ENCODE measurements around the gene CCDC127.
"Not testable (repeated sequence)": the region's sequence is repeated elsewhere in the genome, so short reads cannot be mapped to it uniquely, and the experiment has no call there.

Gene CCDC127

DNA sequence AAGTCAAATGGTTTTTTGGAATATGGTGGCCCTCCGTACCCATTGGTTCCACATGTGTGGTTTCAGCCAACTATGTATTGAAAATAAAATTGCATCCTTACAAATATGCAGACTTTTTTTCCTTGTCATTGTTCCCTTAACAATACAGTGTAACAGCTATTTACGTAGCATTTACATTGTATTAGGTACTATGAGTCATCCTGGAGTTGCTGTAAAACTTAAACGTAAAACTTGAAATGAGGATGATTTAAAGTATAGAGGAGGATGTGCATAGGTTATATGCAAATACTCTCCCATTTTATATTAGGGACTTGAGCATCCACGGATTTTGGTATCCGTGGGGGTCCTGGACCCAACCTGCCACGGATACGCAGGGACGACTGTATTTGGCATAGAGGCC is 16.5 kb upstream of the CCDC127 start:
- no peak for DNase-seq (ENCODE audit: low read depth, low spot score)

DNA sequence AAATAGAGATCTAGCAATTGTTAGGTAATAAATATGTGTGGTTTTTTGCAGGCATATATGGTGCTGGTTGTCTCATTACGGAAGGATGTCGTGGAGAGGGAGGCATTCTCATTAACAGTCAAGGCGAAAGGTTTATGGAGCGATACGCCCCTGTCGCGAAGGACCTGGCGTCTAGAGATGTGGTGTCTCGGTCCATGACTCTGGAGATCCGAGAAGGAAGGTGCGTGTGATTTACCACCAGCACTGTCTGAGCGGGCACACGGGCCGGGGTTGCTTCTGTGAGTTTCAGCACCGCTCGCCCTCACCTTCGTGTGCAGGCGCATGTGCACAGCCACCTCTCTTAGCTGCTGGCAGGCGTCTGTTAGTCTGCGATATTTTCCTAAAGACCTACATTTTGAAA is 15.5 kb upstream of the CCDC127 start:
- not testable (repeated sequence) for DNase-seq (ENCODE audit: low read depth, low spot score)

GRCh38 chr5:231661-232060 is 13.7 kb upstream of the CCDC127 start:
- DNase-seq (ENCODE audit: low read depth, low spot score): no peak

DNA sequence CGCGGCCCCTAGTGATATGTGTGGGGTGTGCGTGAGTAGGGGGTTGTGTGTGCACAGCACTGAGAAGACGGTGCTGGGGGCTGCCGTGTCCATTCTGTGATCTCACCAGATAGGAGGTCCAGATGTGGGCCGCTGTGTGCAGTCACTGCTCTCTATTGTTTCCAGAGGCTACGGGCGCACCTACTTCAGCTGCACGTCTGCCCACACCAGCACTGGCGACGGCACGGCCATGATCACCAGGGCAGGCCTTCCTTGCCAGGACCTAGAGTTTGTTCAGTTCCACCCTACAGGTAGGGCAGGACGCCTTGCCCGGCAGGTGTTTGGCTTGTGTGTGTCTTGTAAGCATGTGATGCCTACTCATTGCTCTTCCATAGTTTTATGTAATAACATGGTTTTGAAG is 12.8 kb upstream of the CCDC127 start:
- DNase-seq (ENCODE audit: low read depth, low spot score): no peak

GRCh38 chr5:228886-229285 is 10.9 kb upstream of the CCDC127 start:
- no peak for DNase-seq (ENCODE audit: low read depth, low spot score)

DNA sequence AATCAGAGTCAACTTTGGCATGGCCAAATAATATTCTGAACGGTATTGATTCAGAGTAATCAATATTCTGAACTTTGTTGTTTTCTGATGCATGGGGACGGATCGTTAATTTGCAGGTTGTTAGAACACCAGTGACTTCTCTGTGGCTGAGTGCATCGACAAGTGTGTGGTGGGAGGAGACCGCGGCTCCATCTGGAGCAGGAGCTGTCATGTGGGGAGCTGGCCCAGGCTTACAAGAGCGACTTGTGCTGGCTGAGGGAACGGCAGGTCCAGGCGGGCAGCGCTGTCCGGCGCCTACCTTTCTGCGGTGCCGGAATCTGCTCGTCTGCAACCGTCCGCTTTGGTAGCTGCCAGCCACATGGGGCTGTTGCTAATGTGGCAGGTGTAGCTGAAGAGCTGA is 9.4 kb upstream of the CCDC127 start:
- DNase-seq (ENCODE audit: low read depth, low spot score): not testable (repeated sequence)

DNA sequence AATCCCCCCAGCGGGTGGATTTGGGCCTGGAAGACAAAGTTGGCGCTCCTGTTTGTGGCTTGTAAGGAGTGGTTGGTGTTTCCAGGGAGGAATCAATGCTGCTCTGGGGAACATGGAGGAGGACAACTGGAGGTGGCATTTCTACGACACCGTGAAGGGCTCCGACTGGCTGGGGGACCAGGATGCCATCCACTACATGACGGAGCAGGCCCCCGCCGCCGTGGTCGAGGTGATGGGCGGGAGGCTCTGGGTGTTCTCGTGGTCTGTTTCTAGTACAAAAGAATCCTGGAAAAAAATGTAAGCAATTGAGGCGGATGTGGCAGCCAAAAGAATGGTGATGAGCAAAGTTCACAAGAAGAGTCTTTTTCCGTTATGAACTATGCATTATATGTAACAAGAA is 7.4 kb upstream of the CCDC127 start:
- DNase-seq (ENCODE audit: low read depth, low spot score): no peak

DNA sequence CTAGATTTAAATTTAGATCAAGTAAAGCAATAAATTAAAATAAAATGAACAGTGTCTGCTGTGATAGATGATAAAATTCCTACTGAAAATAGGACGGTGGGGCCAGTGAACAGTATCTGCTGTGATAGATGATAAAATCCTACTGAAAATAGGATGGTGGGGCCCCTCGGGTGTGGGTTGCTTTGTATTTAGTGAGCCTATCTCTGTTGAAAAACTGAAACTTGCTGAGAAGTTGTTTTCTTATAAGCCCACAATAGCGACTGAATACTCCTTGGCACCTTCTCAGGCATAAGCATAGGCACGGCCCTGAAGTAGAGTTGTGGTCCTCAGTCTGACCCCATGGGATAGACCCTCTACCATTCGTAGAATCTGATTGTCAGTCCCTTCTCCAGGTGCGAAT is 5.8 kb upstream of the CCDC127 start:
- DNase-seq (ENCODE audit: low read depth, low spot score): no peak

- not testable (repeated sequence) for DNase-seq (ENCODE audit: low read depth, low spot score)
These were observed 5.2 kb upstream of the CCDC127 start for GRCh38 chr5:222951-223715.

GRCh38 chr5:219991-220390 is 2.0 kb upstream of the CCDC127 start:
- no peak for DNase-seq (ENCODE audit: low read depth, low spot score)

GRCh38 chr5:219460-219863 is 1.5 kb upstream of the CCDC127 start:
- DNase-seq (ENCODE audit: low read depth, low spot score): no peak

DNA sequence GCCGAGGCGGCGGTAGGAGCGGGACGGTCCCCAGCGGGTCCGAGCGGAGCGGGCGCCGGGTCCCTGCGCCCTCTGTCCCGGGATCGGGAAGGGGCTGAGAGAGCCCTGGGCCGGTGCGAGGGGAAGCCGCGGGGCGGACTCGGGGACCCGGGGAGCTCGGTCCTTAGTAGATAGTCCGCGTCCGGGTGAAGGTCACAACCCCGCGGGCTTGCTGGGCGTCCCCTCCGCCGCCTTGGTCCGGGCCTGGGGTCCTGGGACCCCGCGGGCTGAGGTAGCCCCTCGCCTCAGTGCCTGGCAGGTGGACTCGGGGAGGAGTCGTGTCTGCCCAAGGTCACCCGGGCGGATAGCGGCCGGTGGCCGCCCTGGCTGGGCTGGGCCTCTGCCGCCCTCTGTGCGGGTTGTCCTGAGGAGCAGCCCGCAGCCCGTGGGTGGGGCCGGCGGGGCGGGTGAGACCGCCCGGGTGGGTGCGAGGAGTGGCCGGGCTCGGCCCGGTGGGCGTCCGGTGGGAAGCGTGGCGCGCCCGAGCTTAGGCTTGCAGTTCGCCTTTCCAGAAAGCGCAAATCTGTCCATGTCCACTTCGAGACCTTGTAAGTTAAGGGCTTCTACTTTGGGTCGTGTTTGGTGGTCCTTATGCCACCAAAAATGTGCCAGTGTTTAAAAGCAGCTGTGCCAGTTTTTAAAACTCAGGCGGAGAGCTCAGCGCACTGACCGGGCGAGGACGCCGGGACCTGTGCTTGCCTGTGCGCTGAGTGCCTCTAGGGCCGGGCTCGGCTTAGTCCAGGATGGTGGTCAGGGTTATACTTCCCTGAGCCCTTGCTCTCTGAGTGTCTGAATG is 721 bp upstream of the CCDC127 start:
- no peak for DNase-seq (ENCODE audit: low read depth, low spot score)

DNA sequence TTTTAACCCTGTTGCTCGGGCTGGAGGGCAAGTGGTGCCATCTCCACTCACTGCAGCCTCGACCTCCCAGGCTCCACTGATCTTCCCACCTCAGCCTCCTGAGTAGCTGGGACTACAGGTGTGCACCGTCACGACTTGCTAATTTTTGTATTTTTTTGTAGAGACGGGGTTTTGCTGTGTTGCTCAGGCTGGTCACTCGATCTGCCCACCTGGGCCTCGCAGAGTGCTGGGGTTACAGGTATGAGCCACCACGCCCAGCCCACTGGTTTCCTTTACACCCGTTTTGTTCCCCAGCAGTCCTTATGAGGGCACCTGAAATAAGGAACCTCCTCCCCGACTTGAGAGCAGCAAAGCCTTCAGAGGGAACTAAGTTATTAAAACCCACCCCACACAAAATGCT is 1.9 kb downstream of the CCDC127 start:
- not testable (repeated sequence) for DNase-seq (ENCODE audit: low read depth, low spot score)

DNA sequence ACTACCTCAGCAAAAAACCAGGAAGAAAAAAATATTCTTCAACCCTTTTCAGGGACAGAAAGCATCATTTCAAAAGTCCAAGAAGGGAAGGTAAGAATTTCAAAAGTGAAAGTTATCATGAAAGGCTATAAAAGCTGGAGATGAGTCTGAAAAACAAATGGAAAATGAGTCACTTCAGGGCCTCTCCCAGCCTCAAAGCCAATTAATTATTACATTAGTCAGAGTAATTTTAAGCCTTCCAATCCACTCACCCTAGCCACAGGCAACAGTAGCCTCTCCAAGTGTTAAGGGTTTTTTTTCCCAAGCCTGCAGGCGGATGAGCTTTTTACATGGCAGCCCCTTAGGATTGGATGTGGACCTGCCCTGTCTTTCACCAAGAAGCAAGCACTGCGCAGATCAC is 2.7 kb downstream of the CCDC127 start:
- not testable (repeated sequence) for DNase-seq (ENCODE audit: low read depth, low spot score)

DNA sequence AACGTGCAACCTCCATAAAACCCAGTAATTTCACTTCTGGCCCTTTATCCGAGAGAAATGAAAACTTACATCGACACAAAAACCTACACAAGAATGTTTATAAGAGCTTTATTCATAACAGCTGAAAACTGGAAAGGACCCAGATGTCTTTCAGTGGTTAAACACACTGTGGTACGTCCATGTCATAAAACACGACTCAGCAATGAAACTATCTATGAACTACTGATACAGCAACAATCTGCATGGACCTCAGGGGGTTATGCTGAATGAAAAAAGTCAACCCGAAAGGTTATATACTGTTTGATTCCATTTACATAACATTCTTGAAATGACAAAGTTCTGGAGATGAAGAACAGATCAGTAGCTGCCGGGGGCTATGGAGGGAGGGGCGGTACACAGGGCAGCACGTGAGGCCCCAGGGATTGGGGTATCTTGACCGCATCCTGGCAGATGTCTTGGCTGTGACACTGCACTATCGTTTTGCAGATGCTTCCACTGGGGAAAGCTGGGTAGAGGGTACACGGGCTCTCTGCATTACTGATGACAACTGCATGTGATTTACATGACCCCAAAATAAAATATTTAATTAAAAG is 4.1 kb downstream of the CCDC127 start:
- DNase-seq (ENCODE audit: low read depth, low spot score): no peak

- no peak for DNase-seq (ENCODE audit: low read depth, low spot score)
These were observed 9.4 kb downstream of the CCDC127 start for GRCh38 chr5:208449-209114.

GRCh38 chr5:207599-207998 is 10.4 kb downstream of the CCDC127 start:
- no peak for DNase-seq (ENCODE audit: low read depth, low spot score)

DNA sequence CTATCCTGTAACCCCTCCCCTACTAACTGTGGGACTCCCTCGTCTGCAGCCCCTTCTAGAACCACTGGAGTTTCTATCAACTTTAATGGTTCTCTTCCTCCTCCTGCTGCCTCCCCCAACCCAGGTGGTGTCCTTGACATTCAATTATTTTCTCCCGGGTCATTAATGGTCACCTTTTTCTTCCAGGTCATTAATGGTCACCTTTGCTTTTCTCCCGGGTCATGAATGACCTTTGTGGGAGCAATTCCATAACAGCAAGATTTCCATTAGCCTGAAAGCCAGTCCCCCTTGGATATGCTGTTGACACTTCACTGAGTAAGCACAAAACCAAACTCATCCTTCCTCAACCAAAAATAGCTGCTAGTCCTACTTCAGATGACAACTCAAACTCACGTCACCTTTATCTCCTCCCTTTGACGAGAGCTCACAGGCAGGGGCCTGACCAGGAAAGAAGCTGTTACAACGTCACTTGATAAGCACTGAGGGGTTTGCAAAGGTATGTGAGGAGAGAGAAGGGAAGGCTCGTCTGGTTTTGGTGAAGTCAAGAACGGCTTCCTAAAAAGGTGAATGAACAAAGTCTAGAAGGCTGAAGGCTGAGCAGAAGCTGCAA is 10.9 kb downstream of the CCDC127 start:
- no peak for DNase-seq (ENCODE audit: low read depth, low spot score)

GRCh38 chr5:206406-206805 is 11.5 kb downstream of the CCDC127 start:
- no peak for DNase-seq (ENCODE audit: low read depth, low spot score)

GRCh38 chr5:204966-205670 is 12.8 kb downstream of the CCDC127 start:
- no peak for DNase-seq (ENCODE audit: low read depth, low spot score)

DNA sequence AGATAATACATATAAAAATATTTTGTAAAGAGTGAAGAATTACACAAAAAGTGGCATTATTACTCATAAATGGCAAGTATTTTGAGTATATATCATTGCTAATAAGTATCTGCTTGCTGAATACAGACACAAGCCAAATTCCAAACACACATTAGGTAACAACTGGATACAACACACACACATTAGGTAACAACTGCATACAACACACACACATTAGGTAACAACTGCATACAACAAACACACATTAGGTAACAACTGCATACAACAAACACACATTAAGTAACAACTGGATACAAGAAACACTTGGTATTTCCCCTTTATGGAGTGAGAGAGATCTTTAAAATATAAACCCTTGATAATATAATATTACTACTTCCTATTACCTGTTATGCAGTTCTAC is 13.5 kb downstream of the CCDC127 start:
- DNase-seq (ENCODE audit: low read depth, low spot score): no peak

Data from iPS DF 19.7 (cell line).